T1000 (cell line): ENCODE data around the gene CLCN2.
"Not testable (repeated sequence)": the region's sequence is repeated elsewhere in the genome, so short reads cannot be mapped to it uniquely, and the experiment has no call there.

ENCODE experiments used
- DNase-seq: peaks from one replicate; lab custom pipeline; 2025; ENCODE audit warnings: mixed read lengths; lab: John Stamatoyannopoulos, UW

CLCN2 gene

GRCh38 chr3:184345317-184346144, 15.9 kb downstream of the CLCN2 start:
- peak; percentile 28 for DNase-seq

GRCh38 chr3:184344579-184345316, 16.7 kb downstream of the CLCN2 start:
- DNase-seq: no peak

GRCh38 chr3:184343200-184343876, 18.1 kb downstream of the CLCN2 start:
- no peak for DNase-seq

GRCh38 chr3:184341925-184342324, 19.5 kb downstream of the CLCN2 start:
- no peak for DNase-seq

GRCh38 chr3:184339451-184340135, 21.8 kb downstream of the CLCN2 start:
- DNase-seq: not testable (repeated sequence)

GRCh38 chr3:184339001-184339400, 22.4 kb downstream of the CLCN2 start:
- DNase-seq: no peak

- DNase-seq: no peak
Observed at GRCh38 chr3:184338511-184338945, 22.9 kb downstream of the CLCN2 start.

GRCh38 chr3:184337981-184338380, 23.4 kb downstream of the CLCN2 start:
- DNase-seq: no peak

- DNase-seq: no peak
Observed at GRCh38 chr3:184337399-184337714, 24.0 kb downstream of the CLCN2 start, which contains the start of gene FAM131A. TSS of gene FAM131A (plus strand) at chr3:184337600. CDS start at chr3:184337631, 31 bp downstream.

- DNase-seq: no peak
Observed at GRCh38 chr3:184336547-184337398, 24.6 kb downstream of the CLCN2 start.

- peak; percentile 68 for DNase-seq
Observed at GRCh38 chr3:184335661-184336546, 25.5 kb downstream of the CLCN2 start.

- no peak for DNase-seq
Observed at GRCh38 chr3:184335291-184335660, 26.1 kb downstream of the CLCN2 start.

- peak; percentile 39 for DNase-seq
Observed at GRCh38 chr3:184334470-184335158, 26.8 kb downstream of the CLCN2 start.

GRCh38 chr3:184333700-184334099, 27.7 kb downstream of the CLCN2 start:
- no peak for DNase-seq

- no peak for DNase-seq
Observed at GRCh38 chr3:184333190-184333589, 28.2 kb downstream of the CLCN2 start.

- DNase-seq: peak; percentile 57
Observed at GRCh38 chr3:184332370-184333090, 28.9 kb downstream of the CLCN2 start.

GRCh38 chr3:184328516-184328915, 32.9 kb downstream of the CLCN2 start:
- no peak for DNase-seq

- no peak for DNase-seq
Observed at GRCh38 chr3:184327171-184327570, 34.2 kb downstream of the CLCN2 start.
